ENCODE data around the gene EFNA1. TPM values are rescaled to one million over a fixed set of nuclear protein-coding genes. Genes with fewer than 3 reads are reported as not detected.

EFNA1 gene
- total and polyA plus RNA-seq, 2 of the 13 experiments (the other 11 are each of a cell fraction or from before 2014, with no cell fraction given): 81.8 to 874 TPM

DNA sequence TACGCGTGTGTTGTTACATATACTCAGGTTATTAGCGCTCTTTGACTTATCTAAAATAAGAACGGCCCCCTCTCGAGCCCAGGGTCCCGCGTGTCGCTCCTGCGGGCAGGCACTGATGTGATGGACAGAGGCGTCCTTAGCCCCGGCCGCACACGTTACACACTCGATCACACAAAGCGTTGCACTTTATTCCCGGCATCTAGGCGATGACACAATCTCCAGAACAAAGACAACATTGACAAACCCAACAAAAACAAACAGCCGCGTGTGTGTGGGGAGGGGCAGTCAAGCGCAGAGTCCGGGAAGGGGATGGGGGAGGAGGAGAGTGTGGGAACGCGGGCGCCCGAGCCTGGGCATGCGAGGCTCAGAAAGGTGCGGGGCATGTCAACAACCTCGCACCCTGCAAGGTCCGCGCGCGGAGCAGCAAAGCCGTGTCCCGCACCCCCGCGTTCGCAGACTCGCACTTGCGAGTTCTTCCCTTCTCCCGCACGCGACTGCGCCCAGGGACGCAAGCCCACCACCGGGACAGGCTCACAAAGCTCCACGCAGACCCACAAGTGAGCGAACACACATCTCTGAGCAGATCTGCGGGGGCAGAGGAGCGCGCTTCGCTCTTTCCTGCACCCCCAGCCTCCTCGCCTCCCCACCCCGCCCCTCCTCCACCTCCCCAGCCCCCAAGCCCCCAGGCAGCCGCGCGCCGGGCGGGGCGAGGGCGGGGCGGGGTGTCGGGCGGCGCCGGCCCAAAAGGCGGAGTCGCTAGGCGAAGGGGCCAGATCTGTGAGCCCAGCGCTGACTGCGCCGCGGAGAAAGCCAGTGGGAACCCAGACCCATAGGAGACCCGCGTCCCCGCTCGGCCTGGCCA is at the start of gene EFNA1 (continued):
- TF ChIP-seq ZNF383 (CRISPR knock-in tag; IDR thresholded peaks at IDR 0.05; ENCODE audit: borderline replicate concordance) (0 out of 2 replicates have a peak, but pooled peaks have one; percentile 78), ZNF354B (CRISPR knock-in tag; IDR thresholded peaks at IDR 0.05) (no peak; the same call in 1 of the 2 replicates), ZNF337 (CRISPR knock-in tag; IDR thresholded peaks at IDR 0.05; ENCODE audit: borderline replicate concordance, low read depth) (no peak), MTA1 (CRISPR knock-in tag; IDR thresholded peaks at IDR 0.05; ENCODE audit: borderline replicate concordance) (peak; percentile 63), ZNF605 (CRISPR knock-in tag; IDR thresholded peaks at IDR 0.05) (peak; percentile 24; the same call in 1 of the 2 replicates), ZNF615 (CRISPR knock-in tag; IDR thresholded peaks at IDR 0.05; ENCODE audit: borderline replicate concordance) (peak; percentile 24; the same call in 1 of the 2 replicates), YY1 (IDR thresholded peaks at IDR 0.05; ENCODE audit: insufficient read depth, insufficient replicate concordance, low read depth, low read length) (peak; percentile 36), ZNF343 (CRISPR knock-in tag; IDR thresholded peaks at IDR 0.05) (no peak), ZNF563 (CRISPR knock-in tag; IDR thresholded peaks at IDR 0.05) (peak; percentile 57; the same call in 1 of the 2 replicates), MZF1 (CRISPR knock-in tag; IDR thresholded peaks at IDR 0.05; ENCODE audit: borderline replicate concordance) (no peak), HDAC1 (CRISPR knock-in tag; IDR thresholded peaks at IDR 0.05) (peak; percentile 95), ZNF550 (CRISPR knock-in tag; IDR thresholded peaks at IDR 0.05; ENCODE audit: borderline replicate concordance) (no peak), ZZZ3 (CRISPR knock-in tag; IDR thresholded peaks at IDR 0.05; ENCODE audit: borderline replicate concordance) (0 out of 2 replicates have a peak, but pooled peaks have one; percentile 57), SOX6 (IDR thresholded peaks at IDR 0.05) (no peak), SOX6 (CRISPR knock-in tag; IDR thresholded peaks at IDR 0.05) (peak; percentile 97)
- TF ChIP-seq, protein P1, sequence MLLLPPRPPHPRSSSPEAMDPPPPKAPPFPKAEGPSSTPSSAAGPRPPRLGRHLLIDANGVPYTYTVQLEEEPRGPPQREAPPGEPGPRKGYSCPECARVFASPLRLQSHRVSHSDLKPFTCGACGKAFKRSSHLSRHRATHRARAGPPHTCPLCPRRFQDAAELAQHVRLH (CRISPR knock-in tag; IDR thresholded peaks at IDR 0.05; ENCODE audit: borderline replicate concordance, low read depth): peak; percentile 88; the same call in 1 of the 2 replicates
- TF ChIP-seq, protein P2, sequence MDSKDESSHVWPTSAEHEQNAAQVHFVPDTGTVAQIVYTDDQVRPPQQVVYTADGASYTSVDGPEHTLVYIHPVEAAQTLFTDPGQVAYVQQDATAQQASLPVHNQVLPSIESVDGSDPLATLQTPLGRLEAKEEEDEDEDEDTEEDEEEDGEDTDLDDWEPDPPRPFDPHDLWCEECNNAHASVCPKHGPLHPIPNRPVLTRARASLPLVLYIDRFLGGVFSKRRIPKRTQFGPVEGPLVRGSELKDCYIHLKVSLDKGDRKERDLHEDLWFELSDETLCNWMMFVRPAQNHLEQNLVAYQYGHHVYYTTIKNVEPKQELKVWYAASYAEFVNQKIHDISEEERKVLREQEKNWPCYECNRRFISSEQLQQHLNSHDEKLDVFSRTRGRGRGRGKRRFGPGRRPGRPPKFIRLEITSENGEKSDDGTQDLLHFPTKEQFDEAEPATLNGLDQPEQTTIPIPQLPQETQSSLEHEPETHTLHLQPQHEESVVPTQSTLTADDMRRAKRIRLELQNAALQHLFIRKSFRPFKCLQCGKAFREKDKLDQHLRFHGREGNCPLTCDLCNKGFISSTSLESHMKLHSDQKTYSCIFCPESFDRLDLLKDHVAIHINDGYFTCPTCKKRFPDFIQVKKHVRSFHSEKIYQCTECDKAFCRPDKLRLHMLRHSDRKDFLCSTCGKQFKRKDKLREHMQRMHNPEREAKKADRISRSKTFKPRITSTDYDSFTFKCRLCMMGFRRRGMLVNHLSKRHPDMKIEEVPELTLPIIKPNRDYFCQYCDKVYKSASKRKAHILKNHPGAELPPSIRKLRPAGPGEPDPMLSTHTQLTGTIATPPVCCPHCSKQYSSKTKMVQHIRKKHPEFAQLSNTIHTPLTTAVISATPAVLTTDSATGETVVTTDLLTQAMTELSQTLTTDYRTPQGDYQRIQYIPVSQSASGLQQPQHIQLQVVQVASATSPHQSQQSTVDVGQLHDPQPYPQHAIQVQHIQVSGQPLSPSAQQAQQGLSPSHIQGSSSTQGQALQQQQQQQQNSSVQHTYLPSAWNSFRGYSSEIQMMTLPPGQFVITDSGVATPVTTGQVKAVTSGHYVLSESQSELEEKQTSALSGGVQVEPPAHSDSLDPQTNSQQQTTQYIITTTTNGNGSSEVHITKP (CRISPR knock-in tag; IDR thresholded peaks at IDR 0.05; ENCODE audit: low read depth): peak; percentile 9
- TF ChIP-seq, protein P3, sequence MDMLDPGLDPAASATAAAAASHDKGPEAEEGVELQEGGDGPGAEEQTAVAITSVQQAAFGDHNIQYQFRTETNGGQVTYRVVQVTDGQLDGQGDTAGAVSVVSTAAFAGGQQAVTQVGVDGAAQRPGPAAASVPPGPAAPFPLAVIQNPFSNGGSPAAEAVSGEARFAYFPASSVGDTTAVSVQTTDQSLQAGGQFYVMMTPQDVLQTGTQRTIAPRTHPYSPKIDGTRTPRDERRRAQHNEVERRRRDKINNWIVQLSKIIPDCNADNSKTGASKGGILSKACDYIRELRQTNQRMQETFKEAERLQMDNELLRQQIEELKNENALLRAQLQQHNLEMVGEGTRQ (IDR thresholded peaks at IDR 0.05; ENCODE audit: low read depth, low read length): no peak
- TF ChIP-seq, protein P3 (CRISPR knock-in tag; IDR thresholded peaks at IDR 0.05; ENCODE audit: borderline replicate concordance): no peak
- TF ChIP-seq, protein P4, sequence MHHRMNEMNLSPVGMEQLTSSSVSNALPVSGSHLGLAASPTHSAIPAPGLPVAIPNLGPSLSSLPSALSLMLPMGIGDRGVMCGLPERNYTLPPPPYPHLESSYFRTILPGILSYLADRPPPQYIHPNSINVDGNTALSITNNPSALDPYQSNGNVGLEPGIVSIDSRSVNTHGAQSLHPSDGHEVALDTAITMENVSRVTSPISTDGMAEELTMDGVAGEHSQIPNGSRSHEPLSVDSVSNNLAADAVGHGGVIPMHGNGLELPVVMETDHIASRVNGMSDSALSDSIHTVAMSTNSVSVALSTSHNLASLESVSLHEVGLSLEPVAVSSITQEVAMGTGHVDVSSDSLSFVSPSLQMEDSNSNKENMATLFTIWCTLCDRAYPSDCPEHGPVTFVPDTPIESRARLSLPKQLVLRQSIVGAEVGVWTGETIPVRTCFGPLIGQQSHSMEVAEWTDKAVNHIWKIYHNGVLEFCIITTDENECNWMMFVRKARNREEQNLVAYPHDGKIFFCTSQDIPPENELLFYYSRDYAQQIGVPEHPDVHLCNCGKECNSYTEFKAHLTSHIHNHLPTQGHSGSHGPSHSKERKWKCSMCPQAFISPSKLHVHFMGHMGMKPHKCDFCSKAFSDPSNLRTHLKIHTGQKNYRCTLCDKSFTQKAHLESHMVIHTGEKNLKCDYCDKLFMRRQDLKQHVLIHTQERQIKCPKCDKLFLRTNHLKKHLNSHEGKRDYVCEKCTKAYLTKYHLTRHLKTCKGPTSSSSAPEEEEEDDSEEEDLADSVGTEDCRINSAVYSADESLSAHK (CRISPR knock-in tag; IDR thresholded peaks at IDR 0.05; ENCODE audit: borderline replicate concordance): no peak

All from HepG2 (cell line).